ENCODE results near the gene RUSF1. TPM values are rescaled to one million over a fixed set of nuclear protein-coding genes. Genes with fewer than 3 reads are reported as not detected.
"Not testable (repeated sequence)": the region's sequence is repeated elsewhere in the genome, so short reads cannot be mapped to it uniquely, and the experiment has no call there.

Gene RUSF1
- polyA plus RNA-seq, 2 donors: 31.6 to 52.1 TPM

DNA sequence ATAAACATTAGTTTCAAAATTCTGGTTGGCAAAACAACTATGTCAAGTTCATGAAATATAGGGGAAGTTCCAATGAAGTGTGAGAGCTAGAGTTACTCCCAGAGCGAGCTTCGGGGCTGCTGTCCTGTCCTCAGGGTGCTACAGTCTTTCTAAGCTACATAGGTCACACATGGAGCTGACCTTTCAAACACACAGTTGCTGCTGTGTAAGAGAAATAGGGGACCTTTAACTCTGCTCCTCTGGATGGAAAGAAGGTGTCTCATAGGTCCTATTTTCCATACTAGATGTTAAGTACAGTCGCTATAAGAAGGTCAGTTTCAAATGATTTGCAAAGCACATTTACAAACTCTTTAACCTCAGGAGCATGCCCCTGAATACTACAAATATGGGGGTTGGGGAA lies 13.2 kb upstream of the RUSF1 start:
- Histone ChIP-seq H3K27me3 (ENCODE audit: control insufficient read depth in 1 of 2, insufficient read depth in 2 of 2, low read length in 2 of 2) (no peaks in the 10 kb centered on the region), H3K4me1 (ENCODE audit: control insufficient read depth in 2 of 2, insufficient read depth in 2 of 2, low read length in 1 of 2) (no peaks in the 10 kb centered on the region), H3K27ac (ENCODE audit: low read depth in 2 of 2, low read length in 1 of 2) (no peak overlapping the region), H3K9me3 (ENCODE audit: control insufficient read depth in 2 of 2, insufficient read depth in 1 of 2, low read depth in 1 of 2, low read length in 1 of 2) (no peaks in the 10 kb centered on the region), H3K4me3 (ENCODE audit: low read depth in 1 of 2, low read length in 2 of 2) (no peak overlapping the region), H3K36me3 (ENCODE audit: control insufficient read depth in 2 of 2, insufficient read depth in 2 of 2, low read length in 1 of 2) (no peaks in the 10 kb centered on the region)
- WGBS, 2 donors: 81 to 91% methylated on average over 3 of the region's 3 CpGs

DNA sequence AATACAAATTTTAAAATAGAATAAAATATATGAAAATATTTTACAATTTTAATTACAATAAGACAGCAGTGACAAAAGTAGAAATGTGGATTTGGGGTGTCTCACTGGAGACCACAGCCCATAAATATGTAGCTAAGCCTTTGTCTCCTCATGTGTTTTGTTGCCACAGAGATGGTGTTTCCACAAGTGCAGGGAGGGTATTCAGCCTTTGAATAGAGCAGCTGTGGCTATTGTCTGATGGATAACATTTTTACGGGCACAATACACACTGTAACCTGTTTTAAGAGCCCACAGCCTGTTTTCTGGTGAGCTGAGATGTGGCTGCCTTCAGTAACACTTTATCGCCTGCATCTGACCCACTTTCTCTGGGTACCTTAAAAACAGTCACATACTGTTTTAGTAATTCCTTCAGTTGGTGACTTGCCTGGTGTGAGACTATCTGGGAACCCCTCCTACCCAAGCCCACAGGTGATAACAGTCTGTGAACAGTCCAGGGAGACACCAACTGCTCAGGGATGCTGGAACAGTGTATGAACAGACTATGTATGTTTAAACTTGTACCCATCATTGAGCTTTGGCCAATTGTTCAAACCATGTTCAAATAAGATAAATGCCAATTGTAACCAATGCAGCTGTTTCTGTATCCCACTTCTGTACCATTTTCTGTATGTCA lies 11.7 kb upstream of the RUSF1 start:
- no peaks in the 10 kb centered on the region for H3K4me1 ChIP-seq (ENCODE audit: control insufficient read depth in 2 of 2, insufficient read depth in 2 of 2, low read length in 1 of 2)
- H3K4me3 ChIP-seq (ENCODE audit: low read depth in 1 of 2, low read length in 2 of 2): no peak overlapping the region
- H3K27me3 ChIP-seq (ENCODE audit: control insufficient read depth in 1 of 2, insufficient read depth in 2 of 2, low read length in 2 of 2): no peaks in the 10 kb centered on the region
- H3K27ac ChIP-seq (ENCODE audit: low read depth in 2 of 2, low read length in 1 of 2): no peak overlapping the region
- 74% methylated on average over 2 of the region's 2 CpGs for WGBS, 2 donors
- H3K36me3 ChIP-seq (ENCODE audit: control insufficient read depth in 2 of 2, insufficient read depth in 2 of 2, low read length in 1 of 2): no peaks in the 10 kb centered on the region
- H3K9me3 ChIP-seq (ENCODE audit: control insufficient read depth in 2 of 2, insufficient read depth in 1 of 2, low read depth in 1 of 2, low read length in 1 of 2): no peaks in the 10 kb centered on the region

DNA sequence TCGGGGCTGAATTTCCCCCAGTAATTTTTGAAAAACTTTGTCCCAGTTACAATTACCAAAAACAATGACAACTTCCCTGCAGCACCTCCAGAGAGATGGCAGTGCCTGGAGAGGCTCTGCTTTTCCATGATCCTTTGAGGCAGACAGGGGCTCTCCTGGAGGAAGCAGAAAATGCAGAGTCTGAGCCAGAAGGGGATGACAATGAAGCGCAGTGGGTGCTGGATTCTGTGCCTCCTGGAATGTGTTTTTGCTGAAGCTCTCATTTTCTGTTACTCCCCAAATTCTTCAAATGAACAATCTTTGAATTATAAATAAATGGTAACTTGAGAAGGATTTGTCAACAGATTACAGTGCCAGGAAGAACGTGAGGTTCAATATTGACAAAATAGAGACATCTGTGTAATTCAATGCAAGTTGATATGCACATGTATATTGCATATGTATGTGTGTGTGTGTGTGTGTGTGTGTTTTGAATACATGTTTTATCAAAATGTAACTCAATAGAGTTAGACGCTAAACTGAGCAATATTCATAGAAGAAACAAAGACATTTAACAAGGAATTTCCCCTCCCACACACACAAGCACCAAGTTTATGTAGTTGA lies 9.7 kb upstream of the RUSF1 start:
- Histone ChIP-seq H3K27ac (ENCODE audit: low read depth in 2 of 2, low read length in 1 of 2) (no peak overlapping the region), H3K4me3 (ENCODE audit: low read depth in 1 of 2, low read length in 2 of 2) (no peak overlapping the region), H3K4me1 (ENCODE audit: control insufficient read depth in 2 of 2, insufficient read depth in 2 of 2, low read length in 1 of 2) (no peaks in the 10 kb centered on the region), H3K36me3 (ENCODE audit: control insufficient read depth in 2 of 2, insufficient read depth in 2 of 2, low read length in 1 of 2) (no peaks in the 10 kb centered on the region), H3K27me3 (ENCODE audit: control insufficient read depth in 1 of 2, insufficient read depth in 2 of 2, low read length in 2 of 2) (no peaks in the 10 kb centered on the region), H3K9me3 (ENCODE audit: control insufficient read depth in 2 of 2, insufficient read depth in 1 of 2, low read depth in 1 of 2, low read length in 1 of 2) (no peaks in the 10 kb centered on the region)
- 70 to 76% methylated on average over 4 of the region's 4 CpGs for WGBS, 2 donors

DNA sequence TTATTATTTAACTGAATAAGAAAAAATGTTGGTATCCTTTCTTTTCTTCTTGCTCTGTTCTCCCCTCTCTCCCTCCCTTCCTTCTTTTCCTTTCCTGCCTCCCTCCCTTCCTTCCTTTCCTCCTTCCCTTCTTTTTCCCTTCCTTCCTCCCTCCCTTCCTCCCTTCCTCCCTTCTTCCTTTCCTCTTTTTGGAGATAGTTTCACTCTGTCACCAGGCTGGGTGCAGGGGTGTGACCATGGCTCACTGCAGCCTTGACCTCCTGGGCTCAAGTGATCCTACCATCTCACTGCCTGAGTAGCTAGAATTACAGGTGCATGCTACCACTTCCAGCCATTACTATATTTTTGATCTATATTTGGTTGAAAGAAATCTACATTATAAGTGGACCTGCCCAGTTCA lies 5.7 kb upstream of the RUSF1 start:
- no peak overlapping the region for H3K4me3 ChIP-seq (ENCODE audit: low read depth in 1 of 2, low read length in 2 of 2)
- H3K4me1 ChIP-seq (ENCODE audit: control insufficient read depth in 2 of 2, insufficient read depth in 2 of 2, low read length in 1 of 2): no peaks in the 10 kb centered on the region
- H3K27me3 ChIP-seq (ENCODE audit: control insufficient read depth in 1 of 2, insufficient read depth in 2 of 2, low read length in 2 of 2): no peaks in the 10 kb centered on the region
- H3K9me3 ChIP-seq (ENCODE audit: control insufficient read depth in 2 of 2, insufficient read depth in 1 of 2, low read depth in 1 of 2, low read length in 1 of 2): no peaks in the 10 kb centered on the region
- H3K27ac ChIP-seq (ENCODE audit: low read depth in 2 of 2, low read length in 1 of 2): no peak overlapping the region
- H3K36me3 ChIP-seq (ENCODE audit: control insufficient read depth in 2 of 2, insufficient read depth in 2 of 2, low read length in 1 of 2): no peaks in the 10 kb centered on the region

DNA sequence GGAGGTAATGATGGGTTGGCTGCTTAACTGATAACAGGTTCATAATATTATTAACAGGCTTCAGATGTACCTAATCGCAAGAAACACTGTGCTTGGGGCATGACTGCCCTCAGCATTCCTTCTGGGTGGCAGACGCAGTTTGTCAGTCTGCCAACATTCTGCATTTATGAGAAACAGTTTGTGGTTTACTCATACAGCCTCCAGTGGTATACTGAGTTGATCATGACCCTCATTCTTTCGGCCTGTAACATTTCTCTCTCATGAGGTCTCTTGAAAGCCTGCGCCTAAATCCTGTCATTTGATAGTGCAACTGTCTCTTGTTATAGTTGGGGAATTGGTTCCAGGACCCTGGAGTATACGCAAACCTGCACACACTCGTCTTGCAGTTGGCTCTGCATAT lies 4.9 kb upstream of the RUSF1 start:
- Histone ChIP-seq H3K4me3 (ENCODE audit: low read depth in 1 of 2, low read length in 2 of 2) (no peak overlapping the region), H3K27me3 (ENCODE audit: control insufficient read depth in 1 of 2, insufficient read depth in 2 of 2, low read length in 2 of 2) (no peaks in the 10 kb centered on the region), H3K36me3 (ENCODE audit: control insufficient read depth in 2 of 2, insufficient read depth in 2 of 2, low read length in 1 of 2) (no peaks in the 10 kb centered on the region), H3K9me3 (ENCODE audit: control insufficient read depth in 2 of 2, insufficient read depth in 1 of 2, low read depth in 1 of 2, low read length in 1 of 2) (no peaks in the 10 kb centered on the region), H3K27ac (ENCODE audit: low read depth in 2 of 2, low read length in 1 of 2) (no peak overlapping the region), H3K4me1 (ENCODE audit: control insufficient read depth in 2 of 2, insufficient read depth in 2 of 2, low read length in 1 of 2) (no peaks in the 10 kb centered on the region)
- 68 to 78% methylated on average over 6 of the region's 6 CpGs for WGBS, 2 donors

DNA sequence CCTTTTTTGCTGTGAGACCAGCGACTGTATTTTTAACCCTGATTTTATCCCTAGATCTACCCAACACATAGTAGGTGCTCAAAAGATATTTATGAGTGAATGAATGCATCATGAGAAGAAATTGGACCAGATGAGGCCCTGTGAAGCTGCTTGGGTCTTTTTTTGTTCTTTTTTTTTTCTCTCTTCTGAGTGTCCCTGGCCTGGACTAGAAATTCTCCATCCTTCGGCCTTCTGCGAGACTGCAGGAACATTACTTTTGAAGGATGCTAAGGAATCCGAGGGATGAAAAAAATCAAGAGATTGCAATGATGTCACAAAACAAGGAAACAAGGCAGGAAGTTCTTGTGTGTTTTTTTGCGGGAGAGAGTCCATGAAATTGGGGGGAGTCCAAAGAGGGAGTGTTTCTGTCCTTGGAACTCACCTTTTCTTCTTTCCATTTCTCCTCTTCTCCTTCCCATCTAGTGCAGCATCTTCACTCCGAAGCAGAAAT lies 560 bp upstream of the RUSF1 start:
- Histone ChIP-seq H3K4me1 (ENCODE audit: control insufficient read depth in 2 of 2, insufficient read depth in 2 of 2, low read length in 1 of 2) (no peaks in the 10 kb centered on the region), H3K36me3 (ENCODE audit: control insufficient read depth in 2 of 2, insufficient read depth in 2 of 2, low read length in 1 of 2) (no peaks in the 10 kb centered on the region), H3K27me3 (ENCODE audit: control insufficient read depth in 1 of 2, insufficient read depth in 2 of 2, low read length in 2 of 2) (no peaks in the 10 kb centered on the region), H3K27ac (ENCODE audit: low read depth in 2 of 2, low read length in 1 of 2) (peak overlapping the region; percentile 79 to 95), H3K9me3 (ENCODE audit: control insufficient read depth in 2 of 2, insufficient read depth in 1 of 2, low read depth in 1 of 2, low read length in 1 of 2) (no peaks in the 10 kb centered on the region), H3K4me3 (ENCODE audit: low read depth in 1 of 2, low read length in 2 of 2) (peak overlapping the region; percentile 85 to 92)
- WGBS, 2 donors: 10 to 14% methylated on average over 6 of the region's 6 CpGs

DNA sequence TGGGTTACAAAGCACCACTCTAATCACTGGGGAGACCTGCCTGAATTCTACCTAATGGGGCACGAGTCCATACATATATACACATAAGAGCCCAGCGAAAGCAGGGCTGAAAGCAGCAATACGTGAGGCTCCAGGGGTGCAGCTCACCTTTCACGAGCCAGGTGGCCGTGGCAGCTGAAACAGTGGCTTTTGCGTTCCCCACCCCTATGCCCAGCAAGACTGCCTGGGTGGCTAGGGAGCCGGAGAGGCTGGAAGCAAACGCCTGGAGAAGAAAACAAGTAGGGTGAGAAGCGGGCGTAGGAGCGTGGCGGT lies 618 bp downstream of the RUSF1 start:
- no peaks in the 10 kb centered on the region for H3K36me3 ChIP-seq (ENCODE audit: control insufficient read depth in 2 of 2, insufficient read depth in 2 of 2, low read length in 1 of 2)

DNA sequence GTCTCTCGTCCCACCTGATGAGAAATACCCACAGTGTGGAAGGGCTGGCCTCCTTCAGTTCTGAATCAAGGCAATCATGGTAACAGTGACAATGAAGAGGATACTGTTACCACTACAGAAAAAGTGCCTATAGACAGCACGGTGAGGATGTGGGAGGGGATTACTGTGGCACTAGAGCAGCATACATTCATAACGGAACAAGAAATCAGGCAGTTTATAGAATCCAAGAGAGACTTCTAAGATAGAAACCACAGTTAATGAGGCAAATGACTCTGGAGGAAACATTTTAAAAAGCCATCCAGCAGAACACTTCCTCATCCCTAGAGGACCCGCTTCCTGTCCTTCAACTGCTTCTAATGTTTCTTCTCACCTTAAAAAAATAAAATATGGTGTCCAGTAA lies 2.7 kb downstream of the RUSF1 start:
- Histone ChIP-seq H3K4me3 (ENCODE audit: low read depth in 1 of 2, low read length in 2 of 2) (no peak overlapping the region), H3K36me3 (ENCODE audit: control insufficient read depth in 2 of 2, insufficient read depth in 2 of 2, low read length in 1 of 2) (peaks cover 0 to 2% of the 10 kb centered on the region in 2 donors), H3K9me3 (ENCODE audit: control insufficient read depth in 2 of 2, insufficient read depth in 1 of 2, low read depth in 1 of 2, low read length in 1 of 2) (no peaks in the 10 kb centered on the region), H3K27me3 (ENCODE audit: control insufficient read depth in 1 of 2, insufficient read depth in 2 of 2, low read length in 2 of 2) (no peaks in the 10 kb centered on the region), H3K4me1 (ENCODE audit: control insufficient read depth in 2 of 2, insufficient read depth in 2 of 2, low read length in 1 of 2) (no peaks in the 10 kb centered on the region), H3K27ac (ENCODE audit: low read depth in 2 of 2, low read length in 1 of 2) (peak overlapping the region in 1 of 2 donors; percentile 3)
- WGBS, 2 donors: 70 to 76% methylated on average over 4 of the region's 4 CpGs

More for the DNA sequence above, 618 bp downstream of the RUSF1 start:
- peak overlapping the region; percentile 87 to 95 for H3K27ac ChIP-seq (ENCODE audit: low read depth in 2 of 2, low read length in 1 of 2)
- peak overlapping the region; percentile 85 to 92 for H3K4me3 ChIP-seq (ENCODE audit: low read depth in 1 of 2, low read length in 2 of 2)
- H3K4me1 ChIP-seq (ENCODE audit: control insufficient read depth in 2 of 2, insufficient read depth in 2 of 2, low read length in 1 of 2): no peaks in the 10 kb centered on the region
- no peaks in the 10 kb centered on the region for H3K9me3 ChIP-seq (ENCODE audit: control insufficient read depth in 2 of 2, insufficient read depth in 1 of 2, low read depth in 1 of 2, low read length in 1 of 2)
- no peaks in the 10 kb centered on the region for H3K27me3 ChIP-seq (ENCODE audit: control insufficient read depth in 1 of 2, insufficient read depth in 2 of 2, low read length in 2 of 2)
- WGBS, 2 donors: 2% methylated on average over 12 of the region's 12 CpGs

DNA sequence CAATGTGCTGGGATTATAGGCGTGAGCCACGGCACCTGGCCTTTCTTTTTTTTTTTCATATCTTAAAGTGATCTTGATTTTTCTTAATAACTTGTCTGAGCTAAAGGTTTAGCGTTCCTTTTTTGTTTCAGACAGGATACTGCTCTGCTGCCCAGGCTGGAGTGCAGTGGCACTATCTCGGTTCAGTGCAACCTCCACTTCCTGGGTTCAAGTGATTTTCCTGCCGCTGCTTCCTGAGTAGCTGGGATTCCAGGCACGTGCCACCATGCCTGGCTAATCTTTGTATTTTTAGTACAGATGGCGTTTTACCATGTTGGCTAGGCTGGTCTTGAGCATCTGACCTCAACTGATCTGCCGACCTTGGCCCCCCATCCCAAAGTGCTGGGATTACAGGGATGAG lies 4.0 kb downstream of the RUSF1 start:
- 68 to 75% methylated on average over 8 of the region's 8 CpGs for WGBS, 2 donors
- Histone ChIP-seq H3K27ac (ENCODE audit: low read depth in 2 of 2, low read length in 1 of 2) (no peak overlapping the region), H3K36me3 (ENCODE audit: control insufficient read depth in 2 of 2, insufficient read depth in 2 of 2, low read length in 1 of 2) (peaks cover 2 to 5% of the 10 kb centered on the region in 2 donors)

DNA sequence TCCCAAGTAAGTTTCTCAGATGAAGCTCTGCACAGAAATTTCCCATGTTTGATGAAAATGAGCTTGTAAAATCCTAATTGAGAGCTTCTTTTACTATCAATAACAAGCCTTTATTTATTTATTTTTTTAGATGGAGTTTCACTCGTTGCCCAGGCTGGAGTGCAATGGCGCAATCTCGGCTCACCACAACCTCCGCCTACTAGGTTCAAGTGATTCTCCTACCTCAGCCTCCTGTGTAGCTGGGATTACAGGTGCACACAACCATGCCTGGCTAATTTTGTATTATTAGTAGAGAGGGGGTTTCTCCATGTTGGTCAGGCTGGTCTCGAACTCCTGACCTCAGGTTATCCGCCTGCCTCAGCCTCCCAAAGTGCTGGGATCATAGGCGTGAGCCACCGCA lies 4.6 kb downstream of the RUSF1 start:
- not testable (repeated sequence) for H3K27ac ChIP-seq (ENCODE audit: low read depth in 2 of 2, low read length in 1 of 2); H3K4me3 ChIP-seq (ENCODE audit: low read depth in 1 of 2, low read length in 2 of 2); H3K9me3 ChIP-seq (ENCODE audit: control insufficient read depth in 2 of 2, insufficient read depth in 1 of 2, low read depth in 1 of 2, low read length in 1 of 2); H3K36me3 ChIP-seq (ENCODE audit: control insufficient read depth in 2 of 2, insufficient read depth in 2 of 2, low read length in 1 of 2); H3K4me1 ChIP-seq (ENCODE audit: control insufficient read depth in 2 of 2, insufficient read depth in 2 of 2, low read length in 1 of 2); H3K27me3 ChIP-seq (ENCODE audit: control insufficient read depth in 1 of 2, insufficient read depth in 2 of 2, low read length in 2 of 2)
- 93 to 96% methylated on average over 8 of the region's 8 CpGs for WGBS, 2 donors

More for the DNA sequence above, 4.0 kb downstream of the RUSF1 start:
- H3K9me3 ChIP-seq (ENCODE audit: control insufficient read depth in 2 of 2, insufficient read depth in 1 of 2, low read depth in 1 of 2, low read length in 1 of 2): no peaks in the 10 kb centered on the region
- no peak overlapping the region for H3K4me3 ChIP-seq (ENCODE audit: low read depth in 1 of 2, low read length in 2 of 2)
- H3K4me1 ChIP-seq (ENCODE audit: control insufficient read depth in 2 of 2, insufficient read depth in 2 of 2, low read length in 1 of 2): no peaks in the 10 kb centered on the region
- H3K27me3 ChIP-seq (ENCODE audit: control insufficient read depth in 1 of 2, insufficient read depth in 2 of 2, low read length in 2 of 2): no peaks in the 10 kb centered on the region
